ENCODE results near the gene ADGRG6.

Gene ADGRG6

DNA sequence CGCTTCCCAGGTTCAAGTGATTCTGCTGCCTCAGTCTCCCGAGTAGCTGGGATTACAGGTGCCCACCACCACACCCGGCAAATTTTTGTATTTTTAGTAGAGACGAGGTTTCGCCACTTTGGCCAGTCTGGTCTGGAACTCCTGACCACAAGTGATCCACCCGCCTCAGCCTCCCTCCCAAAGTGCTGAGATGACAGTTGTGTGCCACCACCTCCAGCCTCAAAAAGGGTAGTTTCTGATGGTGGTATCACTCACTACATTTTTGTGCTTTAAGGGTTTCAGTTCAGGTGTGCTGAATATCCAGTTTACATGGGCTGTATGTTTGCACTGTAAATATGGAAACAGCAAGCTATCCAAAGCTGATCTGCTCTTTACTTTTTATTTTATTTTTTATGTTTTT, 12.1 kb upstream of the ADGRG6 start:
- DNase-seq (ENCODE audit: low read depth) = no peak
- TF ChIP-seq, protein P1, sequence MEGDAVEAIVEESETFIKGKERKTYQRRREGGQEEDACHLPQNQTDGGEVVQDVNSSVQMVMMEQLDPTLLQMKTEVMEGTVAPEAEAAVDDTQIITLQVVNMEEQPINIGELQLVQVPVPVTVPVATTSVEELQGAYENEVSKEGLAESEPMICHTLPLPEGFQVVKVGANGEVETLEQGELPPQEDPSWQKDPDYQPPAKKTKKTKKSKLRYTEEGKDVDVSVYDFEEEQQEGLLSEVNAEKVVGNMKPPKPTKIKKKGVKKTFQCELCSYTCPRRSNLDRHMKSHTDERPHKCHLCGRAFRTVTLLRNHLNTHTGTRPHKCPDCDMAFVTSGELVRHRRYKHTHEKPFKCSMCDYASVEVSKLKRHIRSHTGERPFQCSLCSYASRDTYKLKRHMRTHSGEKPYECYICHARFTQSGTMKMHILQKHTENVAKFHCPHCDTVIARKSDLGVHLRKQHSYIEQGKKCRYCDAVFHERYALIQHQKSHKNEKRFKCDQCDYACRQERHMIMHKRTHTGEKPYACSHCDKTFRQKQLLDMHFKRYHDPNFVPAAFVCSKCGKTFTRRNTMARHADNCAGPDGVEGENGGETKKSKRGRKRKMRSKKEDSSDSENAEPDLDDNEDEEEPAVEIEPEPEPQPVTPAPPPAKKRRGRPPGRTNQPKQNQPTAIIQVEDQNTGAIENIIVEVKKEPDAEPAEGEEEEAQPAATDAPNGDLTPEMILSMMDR (conservative IDR thresholded peaks at IDR 0.05; ENCODE audit: low read length) = no peak
- H3K4me3 ChIP-seq (ENCODE audit: low read length) = no peak overlapping the region

DNA sequence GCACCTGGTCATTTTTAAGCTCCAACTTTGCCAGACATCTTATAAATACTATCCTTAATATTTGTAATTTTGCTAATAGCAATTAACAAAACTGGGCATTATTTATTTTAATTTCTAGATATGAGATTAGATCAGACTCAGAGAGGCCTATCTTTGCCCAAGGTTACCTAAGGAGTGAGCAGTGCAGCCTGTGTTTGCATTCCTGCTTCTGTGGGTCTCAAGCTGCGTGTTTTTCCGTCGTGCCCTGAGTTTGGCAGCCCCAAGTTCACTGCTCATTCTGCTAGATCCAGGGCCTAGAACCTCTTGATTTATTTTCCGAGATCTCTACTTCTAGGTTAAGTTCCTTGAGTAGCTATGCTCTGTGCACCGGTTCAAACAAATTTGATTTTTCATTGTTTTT, 11.0 kb upstream of the ADGRG6 start:
- DNase-seq (ENCODE audit: low read depth) = no peak
- no peak overlapping the region for H3K4me3 ChIP-seq (ENCODE audit: low read length)
- TF ChIP-seq, protein P1 (conservative IDR thresholded peaks at IDR 0.05; ENCODE audit: low read length) = no peak

DNA sequence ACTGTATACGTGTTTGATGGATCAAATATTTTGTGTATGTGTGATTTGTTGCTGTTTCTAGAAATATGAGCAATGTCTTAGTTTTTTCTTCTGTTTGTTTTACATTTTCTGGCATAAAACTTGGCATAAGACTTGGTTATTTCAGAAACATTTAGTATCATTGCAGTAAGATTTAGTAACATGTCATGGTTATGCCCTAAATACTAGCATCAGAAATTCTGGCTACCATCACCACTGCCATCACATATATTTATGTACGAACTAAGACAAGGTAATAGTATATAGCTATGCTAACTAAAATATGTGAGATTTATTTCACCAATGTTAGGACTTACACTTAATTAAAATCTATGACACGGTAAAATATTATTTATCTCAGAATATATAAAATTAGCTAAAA, 10.3 kb upstream of the ADGRG6 start:
- no peak overlapping the region for H3K4me3 ChIP-seq (ENCODE audit: low read length)
- TF ChIP-seq, protein P1 (conservative IDR thresholded peaks at IDR 0.05; ENCODE audit: low read length) = no peak
- no peak for DNase-seq (ENCODE audit: low read depth)

DNA sequence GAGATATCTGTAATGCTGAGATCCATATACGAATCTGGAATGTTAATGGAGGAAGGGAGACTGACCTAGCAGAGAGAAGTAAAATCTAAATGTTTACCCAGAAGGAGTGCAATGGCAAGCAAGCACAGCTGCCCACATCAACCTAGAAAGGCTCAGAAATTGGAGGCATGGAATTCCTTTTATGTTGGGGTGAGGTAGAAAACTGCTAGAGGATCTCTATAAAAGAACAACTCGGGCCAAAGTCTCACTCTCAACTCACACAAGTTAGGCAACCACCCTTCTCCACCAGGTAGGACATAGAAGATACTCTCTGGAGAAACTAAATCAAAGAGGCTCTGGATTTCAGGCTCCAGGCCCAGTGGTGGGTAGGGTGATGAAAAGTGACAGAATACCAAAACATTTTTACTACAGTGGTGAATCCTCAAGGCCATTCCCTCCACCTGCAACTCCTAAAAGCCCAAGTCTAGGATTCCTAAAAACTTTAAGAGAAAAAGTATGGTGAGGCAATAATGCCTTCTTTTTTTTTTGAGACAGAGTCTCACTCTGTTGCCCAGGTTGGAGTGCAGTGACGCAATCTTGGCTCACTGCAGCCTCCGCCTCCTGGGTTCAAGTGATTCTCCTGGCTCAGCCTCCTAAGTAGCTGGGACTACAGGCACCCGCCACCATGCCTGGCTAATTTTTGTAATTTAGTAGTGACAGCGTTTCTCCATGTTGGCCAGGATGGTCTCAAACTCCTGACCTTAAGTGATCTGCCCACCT, 9.5 kb upstream of the ADGRG6 start:
- no peak for DNase-seq (ENCODE audit: low read depth)
- TF ChIP-seq, protein P1 (conservative IDR thresholded peaks at IDR 0.05; ENCODE audit: low read length) = no peak
- no peak overlapping the region for H3K4me3 ChIP-seq (ENCODE audit: low read length)

DNA sequence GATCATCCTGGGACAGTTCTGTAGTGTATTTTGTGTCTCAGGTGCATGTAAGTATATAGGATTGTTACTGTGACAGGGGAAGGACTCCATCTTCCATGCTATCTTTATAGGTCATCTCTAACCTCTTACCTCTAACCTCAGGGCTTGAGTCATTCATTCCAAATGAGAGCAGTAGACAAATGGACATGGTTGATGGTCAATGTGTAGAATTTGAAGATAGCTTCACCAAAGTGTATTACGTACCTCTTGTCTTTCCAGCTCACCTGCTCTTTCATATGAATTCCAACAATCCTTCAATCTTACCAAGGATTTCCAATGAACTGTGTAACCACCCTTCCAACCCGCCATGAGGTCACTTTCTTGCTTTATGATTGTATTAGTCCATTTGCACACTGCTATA, 8.7 kb upstream of the ADGRG6 start:
- H3K4me3 ChIP-seq (ENCODE audit: low read length) = no peak overlapping the region
- DNase-seq (ENCODE audit: low read depth) = no peak
- TF ChIP-seq, protein P1 (conservative IDR thresholded peaks at IDR 0.05; ENCODE audit: low read length) = no peak

DNA sequence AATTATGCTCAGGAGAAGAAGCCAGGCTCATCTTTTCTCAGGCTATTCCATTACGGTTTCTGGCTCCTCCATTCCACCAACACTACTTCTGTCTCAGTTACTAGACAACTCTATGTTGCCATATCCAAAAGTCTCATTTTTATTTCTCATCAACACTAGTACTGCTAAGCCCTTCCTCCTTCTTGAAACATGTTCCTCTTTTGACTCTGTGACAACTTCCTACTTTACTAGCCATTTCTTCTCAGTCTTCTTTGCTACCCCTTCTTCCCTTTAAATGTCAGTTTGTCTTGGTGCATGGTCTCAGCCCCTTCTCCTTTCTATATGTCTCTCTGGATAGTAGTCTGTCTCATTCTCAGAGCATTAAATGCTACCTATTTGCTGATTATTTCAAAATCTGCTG, 7.1 kb upstream of the ADGRG6 start:
- H3K4me3 ChIP-seq (ENCODE audit: low read length) = no peak overlapping the region
- no peak for DNase-seq (ENCODE audit: low read depth)
- TF ChIP-seq, protein P1 (conservative IDR thresholded peaks at IDR 0.05; ENCODE audit: low read length) = no peak

DNA sequence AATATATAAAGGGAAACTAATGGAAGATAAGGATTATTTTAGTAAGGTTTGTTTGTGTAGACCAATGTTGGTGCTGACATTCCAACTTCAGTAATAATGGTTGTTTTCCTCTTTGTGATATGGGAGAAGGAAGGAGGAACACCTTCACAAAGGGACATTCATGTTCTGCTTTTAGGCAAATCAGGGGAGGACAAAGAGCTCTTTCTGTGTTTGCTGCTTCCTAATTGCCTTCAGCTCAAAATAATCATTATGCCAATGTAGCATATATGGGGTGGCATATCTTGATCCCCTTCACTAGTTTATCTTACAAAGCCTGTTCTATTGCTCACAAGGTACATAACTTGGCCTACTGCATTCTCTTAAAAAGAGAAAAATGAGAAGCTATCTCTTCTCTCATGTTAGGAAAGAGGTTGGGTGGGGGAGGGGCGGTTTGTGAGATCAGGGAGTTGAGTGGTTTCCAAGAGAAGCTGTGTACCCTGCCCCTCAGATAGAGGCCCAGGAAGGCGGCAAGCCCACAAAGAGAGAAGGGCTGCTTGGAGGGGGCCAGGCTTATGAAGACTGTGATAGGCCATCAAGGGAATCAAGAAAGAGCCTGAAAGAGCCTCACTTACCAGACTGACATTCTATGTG, 4.7 kb upstream of the ADGRG6 start:
- DNase-seq (ENCODE audit: low read depth) = no peak
- TF ChIP-seq, protein P1 (conservative IDR thresholded peaks at IDR 0.05; ENCODE audit: low read length) = no peak
- H3K4me3 ChIP-seq (ENCODE audit: low read length) = no peak overlapping the region

All from AG10803 (cell line).